Mesothelial cell of epicardium (in vitro differentiated cells): ENCODE results near the gene RSBN1L. TPM values are rescaled to one million over a fixed set of nuclear protein-coding genes. Genes with fewer than 3 reads are reported as not detected.

ENCODE experiments used
- DNase-seq, 2 experiments: peaks; one replicate each; pipeline ENCODE4 v3.0.0; 2021; ENCODE audit warnings: low spot score in 2 of 2; ENCODE audit not compliant: unreplicated experiment in 2 of 2
- H3K27ac Mint-ChIP-seq: 2 replicates; pipeline ENCODE4 v1.8.0; 2021; ENCODE audit warnings: mixed read lengths
- H3K27me3 Mint-ChIP-seq: 2 replicates; pipeline ENCODE4 v1.8.0; 2021; ENCODE audit warnings: low read depth, mixed read lengths
- H3K36me3 Mint-ChIP-seq: 2 replicates; pipeline ENCODE4 v1.8.0; 2021; ENCODE audit warnings: mixed read lengths
- H3K4me1 Mint-ChIP-seq: 2 replicates; pipeline ENCODE4 v1.8.0; 2021; ENCODE audit warnings: mixed read lengths
- H3K4me3 Mint-ChIP-seq: 2 replicates; pipeline ENCODE4 v1.8.0; 2021; ENCODE audit warnings: mild to moderate bottlenecking, moderate library complexity, mixed read lengths
- H3K9me3 Mint-ChIP-seq: 2 replicates; pipeline ENCODE4 v1.8.0; 2021; ENCODE audit warnings: mixed read lengths
- total RNA-seq: library from RNA; stranded (reverse); gene quantifications from 3 replicates; pipeline ENCODE4 v1.2.1, GENCODE V29; 2021
- TF ChIP-seq, protein P1 (sequence below): fragments of 200-600 bp; sonication (generic); IDR thresholded peaks from one replicate; pipeline ENCODE4 v1.5.0; 2021; ENCODE audit warnings: antibody characterized with exemption; ENCODE audit not compliant: unreplicated experiment

The RSBN1L gene
- total RNA-seq, 1 donor from 2014 or later, result 26.7 TPM

DNA sequence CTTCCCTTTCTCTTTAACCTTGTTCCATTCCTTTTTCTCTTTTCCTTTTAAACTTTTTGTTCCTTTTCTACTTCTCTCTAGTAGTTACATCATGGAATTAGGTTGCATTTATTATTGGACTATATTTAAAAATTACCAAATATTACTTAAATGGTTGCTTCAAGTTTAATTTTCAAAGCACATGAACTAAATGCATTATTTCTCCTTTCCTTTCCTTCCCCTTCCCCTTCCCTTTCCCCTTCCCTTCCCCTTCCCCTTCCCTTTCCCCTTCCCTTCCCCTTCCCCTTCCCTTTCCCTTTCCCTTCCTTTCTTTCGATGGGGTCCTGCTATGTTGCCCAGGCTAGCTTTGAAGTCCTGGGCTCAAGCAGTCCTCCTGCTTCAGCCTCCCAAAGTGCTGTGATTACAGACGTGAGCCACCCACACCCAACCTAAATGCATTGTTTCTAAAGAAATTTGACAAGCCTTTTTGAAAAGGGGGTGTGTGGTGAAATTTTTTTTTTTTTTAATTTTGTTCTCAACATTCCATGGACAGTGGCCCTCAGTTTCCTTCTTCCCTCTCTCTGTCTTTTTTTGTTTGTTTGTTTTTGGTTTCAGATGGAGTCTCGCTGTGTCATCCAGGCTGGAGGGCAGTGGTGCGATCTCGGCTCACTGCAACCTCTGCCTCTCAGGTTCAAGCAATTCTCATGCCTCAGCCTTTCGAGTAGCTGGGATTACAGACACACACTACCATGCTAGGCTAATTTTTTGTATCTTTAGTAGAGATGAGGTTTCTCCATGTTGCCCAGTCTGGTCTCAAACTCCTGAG, 70.7 kb downstream of the RSBN1L start:
- Mint-ChIP-seq H3K27ac (peak overlapping the region; percentile 80), H3K36me3 (peaks cover 17% of the 10 kb centered on the region), H3K4me1 (peaks cover 10% of the 10 kb centered on the region), H3K27me3 (no peaks in the 10 kb centered on the region), H3K4me3 (no peak overlapping the region), H3K9me3 (no peaks in the 10 kb centered on the region)
- TF ChIP-seq, protein P1, sequence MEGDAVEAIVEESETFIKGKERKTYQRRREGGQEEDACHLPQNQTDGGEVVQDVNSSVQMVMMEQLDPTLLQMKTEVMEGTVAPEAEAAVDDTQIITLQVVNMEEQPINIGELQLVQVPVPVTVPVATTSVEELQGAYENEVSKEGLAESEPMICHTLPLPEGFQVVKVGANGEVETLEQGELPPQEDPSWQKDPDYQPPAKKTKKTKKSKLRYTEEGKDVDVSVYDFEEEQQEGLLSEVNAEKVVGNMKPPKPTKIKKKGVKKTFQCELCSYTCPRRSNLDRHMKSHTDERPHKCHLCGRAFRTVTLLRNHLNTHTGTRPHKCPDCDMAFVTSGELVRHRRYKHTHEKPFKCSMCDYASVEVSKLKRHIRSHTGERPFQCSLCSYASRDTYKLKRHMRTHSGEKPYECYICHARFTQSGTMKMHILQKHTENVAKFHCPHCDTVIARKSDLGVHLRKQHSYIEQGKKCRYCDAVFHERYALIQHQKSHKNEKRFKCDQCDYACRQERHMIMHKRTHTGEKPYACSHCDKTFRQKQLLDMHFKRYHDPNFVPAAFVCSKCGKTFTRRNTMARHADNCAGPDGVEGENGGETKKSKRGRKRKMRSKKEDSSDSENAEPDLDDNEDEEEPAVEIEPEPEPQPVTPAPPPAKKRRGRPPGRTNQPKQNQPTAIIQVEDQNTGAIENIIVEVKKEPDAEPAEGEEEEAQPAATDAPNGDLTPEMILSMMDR, result no peak
- no peak for DNase-seq

DNA sequence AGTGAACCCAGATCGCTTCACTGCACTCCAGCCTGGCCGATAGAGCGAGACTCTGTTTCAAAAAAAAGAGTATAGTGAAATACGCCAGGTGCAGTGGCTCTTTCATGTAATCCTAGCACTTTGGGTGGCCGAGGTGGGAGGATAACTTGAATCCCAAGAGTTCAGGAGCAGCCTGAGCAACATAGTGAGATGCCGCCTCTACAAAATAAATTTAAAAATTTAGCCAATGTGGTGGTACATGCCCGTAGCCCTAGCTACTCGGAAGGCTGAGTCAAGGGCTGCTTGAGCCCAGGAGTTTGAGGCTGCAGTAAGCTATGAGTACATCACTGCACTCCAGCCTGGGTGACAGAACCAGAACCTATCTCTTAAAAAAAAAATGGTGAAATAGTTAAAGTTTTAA, 74.1 kb downstream of the RSBN1L start:
- Mint-ChIP-seq H3K4me3 (no peak overlapping the region), H3K27me3 (no peaks in the 10 kb centered on the region), H3K27ac (no peak overlapping the region), H3K4me1 (peaks cover 6% of the 10 kb centered on the region), H3K9me3 (no peaks in the 10 kb centered on the region), H3K36me3 (peaks cover 26% of the 10 kb centered on the region)
- no peak for DNase-seq
- TF ChIP-seq, protein P1, result no peak

DNA sequence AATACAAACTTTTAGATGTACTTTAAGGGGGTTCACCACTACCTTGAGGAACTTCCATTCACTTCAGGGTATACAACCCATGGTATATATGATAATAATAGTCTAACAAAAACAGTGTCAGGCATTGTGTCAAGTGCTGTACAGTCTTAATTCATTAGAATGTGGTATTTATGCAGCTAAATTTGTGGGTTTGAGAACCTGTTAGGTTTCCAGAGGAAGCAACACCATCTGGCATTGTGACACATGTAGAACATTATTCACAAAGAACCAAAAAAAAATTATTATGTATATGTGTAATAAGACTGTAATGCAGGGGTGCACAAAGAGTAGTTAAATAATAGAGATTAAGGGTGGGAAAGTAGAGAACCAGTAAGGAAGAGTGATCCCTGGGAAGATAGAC, 75.6 kb downstream of the RSBN1L start:
- Mint-ChIP-seq H3K4me3 (no peak overlapping the region), H3K36me3 (peaks cover 37% of the 10 kb centered on the region), H3K27me3 (no peaks in the 10 kb centered on the region), H3K27ac (no peak overlapping the region), H3K9me3 (peaks cover 9% of the 10 kb centered on the region), H3K4me1 (no peaks in the 10 kb centered on the region)
- TF ChIP-seq, protein P1, result no peak
- DNase-seq, result no peak

DNA sequence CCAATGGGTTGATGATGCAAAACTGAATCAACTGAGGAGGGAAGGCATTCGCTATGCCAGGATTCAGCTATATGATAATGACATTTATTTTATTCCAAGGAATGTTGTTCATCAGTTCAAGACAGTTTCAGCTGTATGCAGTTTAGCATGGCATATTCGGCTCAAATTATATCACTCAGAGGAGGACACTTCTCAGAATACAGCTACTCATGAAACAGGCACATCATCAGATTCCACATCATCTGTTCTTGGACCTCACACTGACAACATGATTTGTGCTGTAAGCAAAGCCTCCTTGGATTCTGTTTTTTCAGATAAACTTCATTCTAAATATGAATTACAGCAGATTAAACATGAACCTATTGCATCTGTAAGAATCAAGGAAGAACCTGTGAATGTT, 82.3 kb downstream of the RSBN1L start:
- Mint-ChIP-seq H3K27ac (no peak overlapping the region), H3K36me3 (peaks cover 54% of the 10 kb centered on the region), H3K9me3 (peaks cover 16% of the 10 kb centered on the region), H3K4me1 (peaks cover 6% of the 10 kb centered on the region), H3K4me3 (no peak overlapping the region), H3K27me3 (no peaks in the 10 kb centered on the region)
- DNase-seq, result no peak
- TF ChIP-seq, protein P1, result no peak

DNA sequence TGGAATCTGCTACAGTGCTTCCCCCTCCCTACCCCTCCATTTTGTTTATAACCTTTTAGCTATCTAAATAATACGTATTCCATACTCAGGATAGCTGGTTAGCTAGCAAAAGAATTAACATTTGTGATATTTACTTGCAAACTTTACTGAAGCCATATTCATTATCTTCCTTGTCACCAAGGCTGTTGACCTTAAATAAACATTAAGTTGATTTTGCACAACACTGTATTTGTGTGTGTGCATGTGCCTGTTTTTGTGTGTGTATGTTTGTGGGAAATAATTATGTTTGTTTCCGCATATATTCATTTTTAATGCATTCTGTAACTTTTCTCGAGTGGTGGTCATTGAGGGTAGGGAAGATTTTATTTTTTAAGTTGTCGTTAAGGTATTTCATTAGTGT, 86.1 kb downstream of the RSBN1L start:
- Mint-ChIP-seq H3K4me1 (peaks cover 7% of the 10 kb centered on the region), H3K9me3 (peaks cover 10% of the 10 kb centered on the region), H3K4me3 (no peak overlapping the region), H3K36me3 (peaks cover 45% of the 10 kb centered on the region), H3K27me3 (no peaks in the 10 kb centered on the region), H3K27ac (no peak overlapping the region)
- TF ChIP-seq, protein P1, result no peak
- no peak for DNase-seq
